Upper lobe of left lung (tissue), 4 donors: Measurements from ENCODE around the gene RPL11.

Experiments used
- CTCF ChIP-seq, 6 experiments: fragments of 450-650 bp in 4 of 6; fragments of 200-600 bp in 2 of 6; sonication (generic) in 2 of 6; IDR thresholded peaks; one replicate each; pipeline ENCODE4 v1.5.1; 2016 to 2019; ENCODE audit warnings: antibody characterized with exemption in 6 of 6
- POLR2A ChIP-seq, 4 donors: fragments of 450-650 bp; IDR thresholded peaks; one replicate each; pipeline ENCODE4 v1.5.1; 2016 to 2017; ENCODE audit warnings: antibody characterized with exemption in 4 of 4, mild to moderate bottlenecking in 2 of 4
- POLR2AphosphoS5 ChIP-seq, 2 donors: sonication (generic); formaldehyde crosslinking; IDR thresholded peaks; one replicate each; pipeline ENCODE4 v1.5.1; 2017; ENCODE audit warnings: antibody characterized with exemption in 2 of 2

DNA sequence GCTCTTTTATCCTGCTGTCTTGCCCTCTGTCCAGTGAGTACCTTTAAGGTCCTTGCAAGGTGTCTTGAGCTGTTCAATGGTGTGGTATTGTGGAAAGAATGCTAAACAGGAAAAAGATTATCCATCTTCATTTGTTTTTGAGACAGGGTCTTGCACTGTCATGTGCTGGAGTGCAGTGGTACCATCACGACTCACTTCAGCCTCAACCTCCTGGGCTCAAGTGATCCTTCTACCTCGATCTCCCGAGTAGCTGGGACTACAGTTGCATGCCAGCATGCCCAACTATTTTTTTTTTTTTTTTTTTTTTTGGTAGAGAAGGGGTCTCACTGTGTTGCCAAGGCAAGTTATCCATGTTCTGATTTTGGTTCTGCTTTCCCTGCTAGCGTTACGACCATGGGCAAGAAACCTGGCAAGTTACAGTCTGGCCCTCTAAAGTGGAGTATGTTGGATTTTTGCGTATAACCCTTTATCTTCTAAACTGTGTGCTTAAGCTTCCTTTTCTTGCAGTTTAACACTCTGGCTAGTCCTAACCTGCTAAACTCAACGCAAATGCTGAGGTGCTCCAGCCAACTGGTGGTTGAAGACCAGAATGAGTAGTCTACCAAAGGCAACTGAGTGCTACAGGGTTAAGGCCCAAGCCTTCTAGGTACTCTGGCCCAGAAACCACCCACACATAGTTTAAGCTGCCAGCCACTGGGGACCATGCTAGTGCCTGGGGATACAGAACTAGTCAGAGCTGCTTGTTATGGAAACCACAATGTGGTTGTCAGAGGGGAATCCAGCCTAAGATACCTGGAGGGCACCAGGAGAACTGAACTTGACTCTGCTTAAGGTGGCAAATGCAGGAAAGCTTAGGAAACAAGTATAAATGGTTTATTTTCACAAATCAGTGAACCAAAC lies 7.9 kb downstream of the RPL11 start:
- TF ChIP-seq CTCF (IDR thresholded peaks at IDR 0.05): no peak
- no peak for TF ChIP-seq POLR2A (IDR thresholded peaks at IDR 0.05)
- TF ChIP-seq POLR2AphosphoS5 (IDR thresholded peaks at IDR 0.05): no peak
